PC-3 (cell line): Measurements from ENCODE around the gene TTC12.

Experiments used
- EZH2 ChIP-seq: fragments of 300-600 bp; sonication (generic); IDR thresholded peaks from one replicate; pipeline ENCODE4 v1.6.1; 2017; ENCODE audit warnings: antibody characterized with exemption, mild to moderate bottlenecking, low read length; ENCODE audit not compliant: unreplicated experiment
- TF ChIP-seq, protein P1 (sequence below): fragments of 300-600 bp; sonication (generic); conservative IDR thresholded peaks from 2 replicates; pipeline ENCODE4 v1.5.1; 2017; ENCODE audit warnings: antibody characterized with exemption, low read depth, mild to moderate bottlenecking, low read length

DNA sequence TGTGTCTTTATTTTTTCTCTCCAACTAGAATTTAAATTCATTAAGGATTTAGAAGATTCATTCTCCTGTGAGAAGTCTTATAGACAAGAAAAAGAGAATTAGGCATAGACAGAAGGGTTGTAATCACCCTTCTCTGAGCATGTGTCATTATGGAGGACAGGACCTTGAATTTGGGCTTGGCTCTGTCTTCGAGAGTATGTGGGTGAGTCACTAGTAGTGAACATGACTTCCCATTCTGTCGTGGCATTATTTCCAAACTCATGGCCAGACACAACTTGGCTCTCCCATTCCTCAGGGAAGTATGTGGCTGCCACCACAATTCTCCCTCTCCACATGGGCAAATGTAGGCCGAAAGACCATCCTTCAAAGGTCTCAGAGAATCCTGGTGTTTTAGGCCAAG lies 58.9 kb downstream of the TTC12 start:
- TF ChIP-seq, protein P1, sequence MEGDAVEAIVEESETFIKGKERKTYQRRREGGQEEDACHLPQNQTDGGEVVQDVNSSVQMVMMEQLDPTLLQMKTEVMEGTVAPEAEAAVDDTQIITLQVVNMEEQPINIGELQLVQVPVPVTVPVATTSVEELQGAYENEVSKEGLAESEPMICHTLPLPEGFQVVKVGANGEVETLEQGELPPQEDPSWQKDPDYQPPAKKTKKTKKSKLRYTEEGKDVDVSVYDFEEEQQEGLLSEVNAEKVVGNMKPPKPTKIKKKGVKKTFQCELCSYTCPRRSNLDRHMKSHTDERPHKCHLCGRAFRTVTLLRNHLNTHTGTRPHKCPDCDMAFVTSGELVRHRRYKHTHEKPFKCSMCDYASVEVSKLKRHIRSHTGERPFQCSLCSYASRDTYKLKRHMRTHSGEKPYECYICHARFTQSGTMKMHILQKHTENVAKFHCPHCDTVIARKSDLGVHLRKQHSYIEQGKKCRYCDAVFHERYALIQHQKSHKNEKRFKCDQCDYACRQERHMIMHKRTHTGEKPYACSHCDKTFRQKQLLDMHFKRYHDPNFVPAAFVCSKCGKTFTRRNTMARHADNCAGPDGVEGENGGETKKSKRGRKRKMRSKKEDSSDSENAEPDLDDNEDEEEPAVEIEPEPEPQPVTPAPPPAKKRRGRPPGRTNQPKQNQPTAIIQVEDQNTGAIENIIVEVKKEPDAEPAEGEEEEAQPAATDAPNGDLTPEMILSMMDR: no peak
- TF ChIP-seq EZH2: no peak
